Tongue (tissue), 2 donors: ENCODE measurements around the gene NIPAL3. TPM values are rescaled to one million over a fixed set of nuclear protein-coding genes. Genes with fewer than 3 reads are reported as not detected.

Experiments used
- DNase-seq: peaks from one replicate; pipeline ENCODE4 v3.0.0-alpha.2; 2015
- total RNA-seq: library from RNA; depleted of rRNA; stranded (reverse); fragments of >200 nt; gene quantifications from one replicate; pipeline ENCODE4 v1.2.3, GENCODE V29; 2014

Gene NIPAL3
- total RNA-seq: 15.4 TPM

DNA sequence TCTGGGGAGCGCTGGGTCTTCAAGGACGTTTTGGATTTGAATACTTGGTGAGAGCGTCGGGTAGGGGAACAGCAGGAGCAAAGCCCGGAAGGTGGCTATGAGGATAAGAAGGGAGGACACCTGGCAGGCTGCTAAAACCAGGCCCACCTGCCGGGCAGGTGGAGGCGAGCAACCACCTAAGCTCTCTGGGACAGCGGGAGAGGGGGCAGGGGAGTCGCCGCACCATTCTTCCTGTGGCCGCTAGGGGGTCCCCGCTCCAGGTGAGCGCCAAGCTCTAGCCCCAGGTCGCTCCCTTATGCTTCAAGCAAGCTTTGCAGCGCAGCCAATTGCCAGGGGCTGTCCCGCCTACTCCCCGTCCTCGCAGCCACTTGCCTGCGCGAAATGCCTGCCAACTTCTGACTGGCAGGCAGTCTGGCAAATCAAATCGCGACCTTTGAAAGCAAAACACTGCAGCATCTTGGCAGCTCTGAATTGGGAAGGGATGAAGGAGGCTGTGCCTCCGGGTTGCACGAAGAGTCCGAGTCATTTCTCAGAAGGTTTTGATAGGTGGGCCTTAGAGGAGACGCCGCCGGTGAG is at the start of gene NIPAL3:
Gene NIPAL3 (plus strand): TSS at position 469 of the 576 bp plus-strand sequence. CDS start 3,746 bp downstream, outside the sequence.
- DNase-seq: peak; percentile 99

DNA sequence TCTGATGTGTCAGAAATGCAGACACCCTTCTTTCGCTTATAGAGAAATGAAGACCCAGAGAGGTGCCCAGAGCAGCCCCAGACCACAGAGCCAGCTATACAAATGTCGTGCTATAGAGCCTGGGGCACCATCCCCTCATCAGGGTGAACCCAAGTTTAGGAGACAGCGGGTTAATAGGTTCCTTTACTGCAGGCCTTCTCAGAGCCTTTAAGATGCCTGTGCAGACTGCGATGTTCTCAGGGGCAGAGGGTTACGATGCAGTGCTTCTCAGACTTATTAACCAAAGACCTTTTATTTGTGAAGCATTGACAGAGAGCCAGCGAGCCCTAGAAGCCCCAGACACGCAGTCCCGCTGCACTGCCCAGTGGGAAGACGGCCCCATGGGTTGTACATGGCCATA is 48.9 kb upstream of the NIPAL3 start:
- DNase-seq: no peak

GRCh38 chr1:24369199-24369598 is 46.4 kb upstream of the NIPAL3 start:
- no peak for DNase-seq

DNA sequence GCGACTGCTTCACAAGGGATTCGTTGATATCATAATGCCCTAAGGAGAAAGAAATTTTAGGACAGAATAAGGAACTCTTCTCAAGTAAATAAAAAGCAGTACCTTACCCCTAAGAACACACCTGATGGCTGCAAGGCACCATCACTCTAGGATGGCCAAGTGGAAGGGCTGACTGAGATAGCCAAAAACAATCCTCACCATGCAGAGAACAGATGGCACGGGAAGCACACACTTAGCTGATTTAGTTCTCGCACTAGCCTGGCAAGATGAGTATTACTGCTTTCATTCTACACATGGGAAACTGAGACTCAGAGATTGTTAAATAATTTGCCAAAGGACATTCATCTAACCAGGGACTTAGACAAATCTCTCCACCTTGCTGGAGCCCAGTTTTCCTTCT is 45.8 kb upstream of the NIPAL3 start:
- DNase-seq: no peak

- no peak for DNase-seq
Measured at GRCh38 chr1:24373044-24373443, 42.6 kb upstream of the NIPAL3 start.

DNA sequence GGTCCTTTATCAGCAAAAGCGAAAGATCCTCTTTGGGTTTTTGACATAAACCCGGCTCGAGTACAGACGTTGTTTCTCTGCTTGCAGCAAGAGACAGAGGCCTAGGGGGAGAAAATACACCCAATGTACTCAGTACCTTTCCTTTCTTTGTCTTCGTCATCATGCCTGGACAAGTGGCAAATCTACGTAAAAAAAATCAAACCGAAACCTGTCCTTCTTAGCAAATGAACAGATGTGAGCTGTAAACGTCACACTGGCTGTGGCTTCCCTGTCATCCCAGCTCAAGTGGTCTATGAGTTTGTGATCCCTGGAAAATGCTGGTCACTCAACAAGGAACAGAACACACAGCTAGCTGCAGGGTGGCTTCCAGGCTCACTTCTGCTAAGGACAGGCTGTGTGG is 41.9 kb upstream of the NIPAL3 start:
- DNase-seq: peak; percentile 50

DNA sequence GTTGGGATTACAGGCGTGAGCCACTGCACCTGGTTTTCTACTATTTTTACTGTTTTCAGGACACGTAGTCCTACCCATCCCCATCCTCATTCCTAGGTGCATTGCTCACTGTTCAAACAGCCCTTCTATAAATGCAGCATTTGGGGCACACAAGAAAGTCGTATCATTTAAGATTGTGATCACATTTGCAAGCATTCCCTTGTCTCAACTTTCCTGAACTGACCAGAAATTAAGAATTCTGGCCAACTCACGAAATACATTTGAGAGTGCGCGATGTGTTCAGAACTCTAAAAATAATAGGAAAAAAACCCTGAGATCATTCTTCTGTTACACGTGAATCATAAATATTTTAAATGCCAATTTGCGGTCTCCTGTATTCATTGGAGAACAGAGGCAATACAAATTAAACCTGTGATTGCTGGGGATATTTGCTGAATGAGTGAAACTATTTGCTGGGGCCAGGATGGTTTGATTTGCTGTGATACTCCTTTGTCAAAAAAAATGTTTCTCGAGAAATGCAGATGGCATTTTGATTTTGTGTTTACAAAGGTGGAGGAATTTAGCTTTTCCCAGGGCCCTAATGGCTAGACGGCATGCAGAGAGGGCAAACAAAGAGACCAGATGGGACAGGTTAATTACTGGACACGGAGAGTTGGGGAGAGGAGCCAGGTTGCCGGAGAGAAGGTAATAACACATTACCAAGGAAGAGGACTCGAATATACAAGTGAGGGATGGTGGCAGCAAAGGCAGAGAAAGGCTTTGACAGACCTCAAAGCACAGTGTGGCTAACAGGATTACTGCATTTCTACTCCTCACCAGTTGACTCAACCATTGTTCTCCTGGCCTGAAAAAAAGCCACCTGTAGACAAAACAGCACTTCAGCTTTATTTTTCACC is 40.5 kb upstream of the NIPAL3 start:
- no peak for DNase-seq

GRCh38 chr1:24379733-24380315 is 35.8 kb upstream of the NIPAL3 start:
- DNase-seq: no peak

- DNase-seq: no peak
Measured at GRCh38 chr1:24380508-24380907, 35.1 kb upstream of the NIPAL3 start.

GRCh38 chr1:24381256-24381655 is 34.3 kb upstream of the NIPAL3 start:
- no peak for DNase-seq

DNA sequence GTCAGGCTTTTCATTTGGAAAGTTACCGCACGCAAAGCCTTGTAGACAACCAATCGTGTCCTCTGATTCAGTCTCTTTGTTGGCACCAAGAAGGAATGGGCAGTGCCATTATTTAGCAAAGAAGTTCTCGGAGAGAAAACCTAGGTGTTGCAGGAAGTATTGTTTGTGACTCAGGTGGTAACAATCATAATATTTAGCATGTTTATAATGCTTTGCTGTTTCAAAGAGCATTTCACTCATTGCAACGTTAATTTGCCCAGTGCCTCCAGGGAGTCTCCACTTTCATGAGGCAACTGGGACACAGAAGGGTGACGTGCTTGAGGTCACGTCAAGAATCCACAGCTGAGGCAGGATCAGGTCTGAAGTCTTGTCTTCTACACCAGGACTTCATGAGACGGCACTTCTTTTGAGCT is 33.4 kb upstream of the NIPAL3 start:
- DNase-seq: no peak

DNA sequence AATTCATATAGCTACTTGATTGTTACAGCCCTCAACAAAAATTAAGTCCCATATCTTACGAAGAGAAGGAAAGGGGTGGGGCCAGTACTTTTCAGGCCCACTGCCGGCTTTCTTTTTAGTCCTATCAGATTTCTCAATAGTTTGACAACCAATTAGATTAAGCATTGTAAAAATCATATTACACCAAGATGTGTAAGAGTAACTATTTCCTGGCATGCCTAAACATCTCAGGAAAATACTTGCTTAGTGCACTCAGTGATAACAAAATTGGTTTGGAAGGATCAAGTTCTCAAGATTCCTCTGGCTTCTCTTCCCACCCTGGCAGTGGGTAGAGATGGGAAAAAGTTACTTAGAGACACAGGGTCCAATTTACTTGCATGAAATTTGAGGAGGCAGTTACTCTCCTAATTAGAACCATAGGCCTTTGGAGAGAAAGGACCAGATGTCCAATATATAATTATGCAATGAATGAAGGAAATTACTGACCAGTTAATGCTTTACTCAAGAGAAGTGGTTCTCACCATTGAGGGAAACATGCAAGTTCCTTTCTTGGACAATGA is 32.1 kb upstream of the NIPAL3 start:
- DNase-seq: no peak

DNA sequence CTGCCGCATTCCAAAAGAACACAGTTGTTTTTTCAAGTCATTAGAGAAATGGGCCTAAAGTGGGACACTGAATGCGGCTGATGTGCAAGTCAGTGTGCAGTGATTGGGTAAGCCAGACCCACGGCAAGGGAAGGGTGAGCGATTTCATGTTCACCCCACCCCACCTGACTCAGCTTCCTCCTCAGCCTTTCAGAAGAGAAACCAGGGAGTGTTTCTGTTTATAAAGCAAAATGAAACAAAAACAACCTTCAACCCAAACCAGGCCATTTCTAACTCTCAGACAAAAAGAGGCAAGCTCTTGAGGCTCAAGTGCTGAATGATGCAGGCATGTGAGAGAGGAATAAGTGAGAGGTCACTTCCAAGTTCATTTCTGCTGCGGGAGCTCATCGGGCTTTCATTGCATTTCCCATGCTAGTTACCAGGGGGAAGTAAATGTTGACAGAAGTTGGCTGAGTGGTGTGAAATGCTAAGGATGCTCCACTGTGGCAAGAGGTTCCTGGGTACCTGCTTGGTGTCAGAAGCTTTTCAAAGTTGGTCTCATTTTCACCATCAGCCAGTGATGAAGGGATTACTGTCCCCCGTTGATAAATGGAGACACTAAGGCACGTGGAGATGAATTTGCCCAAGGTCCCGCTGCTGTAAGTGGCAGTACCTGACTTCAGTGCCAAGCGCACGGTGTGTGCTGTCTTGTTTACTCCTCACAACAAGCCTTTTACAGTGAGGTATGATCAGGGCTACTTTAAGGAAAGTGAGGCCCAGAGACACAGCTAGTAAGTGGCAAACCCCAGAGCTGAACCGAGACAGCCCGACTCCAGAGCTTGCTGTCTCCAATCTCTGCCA is 31.1 kb upstream of the NIPAL3 start:
- DNase-seq: no peak

GRCh38 chr1:24385160-24385940 is 30.3 kb upstream of the NIPAL3 start:
- DNase-seq: no peak

DNA sequence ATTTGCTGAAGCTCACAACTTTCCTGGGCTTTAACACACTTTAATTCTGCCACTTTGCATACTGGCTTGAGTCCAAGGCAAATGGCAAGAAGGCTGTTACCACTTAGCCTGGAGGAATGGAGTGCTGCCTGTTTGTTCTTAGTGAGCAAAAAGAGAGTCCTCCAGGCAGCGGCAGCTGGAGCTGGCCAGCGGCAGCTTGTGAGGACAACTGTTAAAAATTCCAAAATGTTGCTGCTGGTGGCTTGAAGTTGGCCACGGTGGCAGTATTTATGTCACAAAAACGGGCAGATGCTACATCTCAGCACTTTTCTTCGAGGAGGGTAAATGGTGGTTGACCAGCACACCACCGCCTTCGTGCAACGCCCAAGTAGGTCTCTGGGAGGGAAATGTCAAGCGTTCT is 29.4 kb upstream of the NIPAL3 start:
- peak; percentile 89 for DNase-seq

GRCh38 chr1:24386931-24387330 is 28.7 kb upstream of the NIPAL3 start:
- no peak for DNase-seq

DNA sequence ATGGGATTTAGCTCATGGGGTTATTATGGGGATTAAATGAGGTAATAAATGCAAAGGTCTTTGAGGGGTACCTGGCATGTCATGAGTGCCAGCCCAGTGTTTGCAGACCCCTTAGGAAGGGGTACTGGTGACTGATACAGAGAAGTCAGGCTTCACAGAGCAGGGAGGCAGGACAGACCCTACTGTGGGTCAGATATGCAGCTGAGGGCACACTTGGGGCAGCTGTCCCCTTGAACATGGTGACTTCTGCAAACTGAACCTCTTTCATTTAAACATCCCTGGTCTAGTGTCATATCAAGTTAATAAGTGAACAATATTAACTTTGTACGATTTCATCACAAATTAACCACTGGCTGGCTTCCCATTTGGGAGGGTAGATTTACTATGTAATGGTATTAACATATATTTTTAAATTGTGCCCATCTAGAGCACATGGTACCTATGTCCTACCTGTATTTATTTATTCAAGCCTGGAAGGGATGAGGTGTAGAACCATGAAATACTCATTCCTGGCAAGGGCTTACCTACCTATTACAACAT is 27.9 kb upstream of the NIPAL3 start:
- no peak for DNase-seq

- DNase-seq: no peak
Measured at GRCh38 chr1:24388331-24388885, 27.2 kb upstream of the NIPAL3 start.

- DNase-seq: no peak
Measured at GRCh38 chr1:24389231-24389678, 26.3 kb upstream of the NIPAL3 start.

DNA sequence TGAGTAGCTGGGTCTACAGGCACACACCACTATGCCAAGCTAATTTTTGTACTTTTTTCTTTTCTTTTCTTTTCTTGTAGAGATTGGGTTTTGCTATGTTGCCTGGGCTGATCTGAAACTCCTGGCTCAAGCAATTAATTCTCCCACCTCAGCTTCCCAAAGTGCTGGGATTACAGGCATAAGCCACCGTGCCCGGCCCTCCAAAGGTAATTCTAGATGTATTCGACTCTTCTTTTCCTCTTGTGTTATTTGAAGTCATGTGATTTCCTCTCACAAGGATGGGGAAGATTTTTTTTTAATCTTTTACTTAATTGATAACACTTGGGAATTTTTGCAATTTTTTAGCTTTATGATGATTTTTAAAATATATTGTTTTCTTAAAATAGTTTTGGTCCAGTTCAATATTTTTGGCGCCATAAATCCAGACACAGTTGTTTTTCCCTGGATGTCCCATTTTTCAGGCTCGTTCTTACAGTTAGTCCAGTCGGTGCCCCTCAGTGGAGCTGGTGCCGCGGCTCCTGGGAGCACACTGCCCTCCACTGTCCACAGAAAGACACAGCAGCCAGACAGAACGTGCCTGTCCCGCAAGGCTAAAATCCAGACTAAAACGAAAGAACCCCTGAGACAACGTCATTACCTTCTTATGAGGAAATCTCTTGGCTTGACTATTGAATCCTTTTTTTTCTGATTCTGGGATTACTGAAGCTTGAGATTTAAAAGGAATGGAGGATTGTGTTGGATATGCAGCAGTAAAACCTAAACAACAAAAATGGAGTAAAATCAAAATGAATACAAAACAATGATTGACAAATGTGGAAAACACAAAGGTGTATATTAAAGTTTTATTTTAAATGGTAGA is 24.4 kb upstream of the NIPAL3 start:
- peak; percentile 92 for DNase-seq
